Left ventricle myocardium inferior (tissue), 1 donor: ENCODE results near the gene POLR3K. TPM values are rescaled to one million over a fixed set of nuclear protein-coding genes. Genes with fewer than 3 reads are reported as not detected.

Experiments used
- DNase-seq: peaks from one replicate; pipeline ENCODE4 v3.0.0-alpha.2; 2020
- H3K27ac ChIP-seq: fragments of 200-600 bp; replicated peaks from 2 replicates; pipeline ENCODE4 v1.8.0; 2021
- H3K27me3 ChIP-seq: fragments of 200-600 bp; 2 replicates; pipeline ENCODE4 v1.8.0; 2021; ENCODE audit warnings: low read depth
- H3K36me3 ChIP-seq: fragments of 200-600 bp; 2 replicates; pipeline ENCODE4 v1.8.0; 2021
- H3K4me1 ChIP-seq: fragments of 200-600 bp; 2 replicates; pipeline ENCODE4 v1.8.0; 2021
- H3K4me3 ChIP-seq: fragments of 200-600 bp; 2 replicates; pipeline ENCODE4 v1.8.0; 2021; ENCODE audit warnings: mild to moderate bottlenecking, moderate library complexity
- H3K9me3 ChIP-seq: fragments of 200-600 bp; replicated peaks from 2 replicates; pipeline ENCODE4 v1.8.0; 2021
- intact Hi-C: fragments of 100-400 bp; cut with micrococcal nuclease; formaldehyde crosslinking; loops from one replicate; pipeline ENCODE4 v1.11.0; 2022
- total RNA-seq: library from RNA; stranded (reverse); fragmentation: NEBNext Ultra II Directional; extraction: Animal tissue kit (Norgen Biotek cat#: 25700); gene quantifications from one replicate; pipeline ENCODE4 v1.2.1, GENCODE V29; 2021
- TF ChIP-seq, protein P1 (sequence below): fragments of 200-600 bp; IDR thresholded peaks from 2 replicates; pipeline ENCODE4 v1.8.0; 2021; ENCODE audit warnings: antibody characterized with exemption, mild to moderate bottlenecking, borderline replicate concordance
- donor health status: DM: no; HTN: yes; CAD: no; lungs with severe emphysema.

The POLR3K gene
- total RNA-seq, 1 donor from 2014 or later: 11.7 TPM

DNA sequence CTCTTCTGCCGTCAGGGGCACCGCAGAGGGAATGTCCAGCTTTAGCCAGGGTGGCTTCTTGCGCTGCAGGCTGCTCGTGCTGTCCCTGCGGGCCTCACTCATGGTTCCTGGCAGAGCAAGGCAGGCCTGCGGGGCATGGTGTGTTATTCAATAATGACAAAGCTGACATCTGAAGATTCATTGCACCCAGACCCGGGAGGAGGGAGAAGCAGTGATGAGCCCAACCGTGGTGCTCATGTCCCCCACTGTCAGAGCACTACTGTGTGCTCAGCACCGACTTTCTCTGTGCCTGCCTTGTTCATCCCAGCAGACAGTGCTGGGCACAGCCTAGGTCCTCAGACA, 11.5 kb upstream of the POLR3K start:
- H3K4me1 ChIP-seq: peaks cover 53% of the 10 kb centered on the region
- intact Hi-C loops: no loop called here
- H3K9me3 ChIP-seq: no peaks in the 10 kb centered on the region
- H3K27ac ChIP-seq: no peak overlapping the region
- TF ChIP-seq, protein P1, sequence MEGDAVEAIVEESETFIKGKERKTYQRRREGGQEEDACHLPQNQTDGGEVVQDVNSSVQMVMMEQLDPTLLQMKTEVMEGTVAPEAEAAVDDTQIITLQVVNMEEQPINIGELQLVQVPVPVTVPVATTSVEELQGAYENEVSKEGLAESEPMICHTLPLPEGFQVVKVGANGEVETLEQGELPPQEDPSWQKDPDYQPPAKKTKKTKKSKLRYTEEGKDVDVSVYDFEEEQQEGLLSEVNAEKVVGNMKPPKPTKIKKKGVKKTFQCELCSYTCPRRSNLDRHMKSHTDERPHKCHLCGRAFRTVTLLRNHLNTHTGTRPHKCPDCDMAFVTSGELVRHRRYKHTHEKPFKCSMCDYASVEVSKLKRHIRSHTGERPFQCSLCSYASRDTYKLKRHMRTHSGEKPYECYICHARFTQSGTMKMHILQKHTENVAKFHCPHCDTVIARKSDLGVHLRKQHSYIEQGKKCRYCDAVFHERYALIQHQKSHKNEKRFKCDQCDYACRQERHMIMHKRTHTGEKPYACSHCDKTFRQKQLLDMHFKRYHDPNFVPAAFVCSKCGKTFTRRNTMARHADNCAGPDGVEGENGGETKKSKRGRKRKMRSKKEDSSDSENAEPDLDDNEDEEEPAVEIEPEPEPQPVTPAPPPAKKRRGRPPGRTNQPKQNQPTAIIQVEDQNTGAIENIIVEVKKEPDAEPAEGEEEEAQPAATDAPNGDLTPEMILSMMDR: no peak
- peaks cover 49% of the 10 kb centered on the region for H3K36me3 ChIP-seq
- no peak overlapping the region for H3K4me3 ChIP-seq
- no peak for DNase-seq
- no peaks in the 10 kb centered on the region for H3K27me3 ChIP-seq

DNA sequence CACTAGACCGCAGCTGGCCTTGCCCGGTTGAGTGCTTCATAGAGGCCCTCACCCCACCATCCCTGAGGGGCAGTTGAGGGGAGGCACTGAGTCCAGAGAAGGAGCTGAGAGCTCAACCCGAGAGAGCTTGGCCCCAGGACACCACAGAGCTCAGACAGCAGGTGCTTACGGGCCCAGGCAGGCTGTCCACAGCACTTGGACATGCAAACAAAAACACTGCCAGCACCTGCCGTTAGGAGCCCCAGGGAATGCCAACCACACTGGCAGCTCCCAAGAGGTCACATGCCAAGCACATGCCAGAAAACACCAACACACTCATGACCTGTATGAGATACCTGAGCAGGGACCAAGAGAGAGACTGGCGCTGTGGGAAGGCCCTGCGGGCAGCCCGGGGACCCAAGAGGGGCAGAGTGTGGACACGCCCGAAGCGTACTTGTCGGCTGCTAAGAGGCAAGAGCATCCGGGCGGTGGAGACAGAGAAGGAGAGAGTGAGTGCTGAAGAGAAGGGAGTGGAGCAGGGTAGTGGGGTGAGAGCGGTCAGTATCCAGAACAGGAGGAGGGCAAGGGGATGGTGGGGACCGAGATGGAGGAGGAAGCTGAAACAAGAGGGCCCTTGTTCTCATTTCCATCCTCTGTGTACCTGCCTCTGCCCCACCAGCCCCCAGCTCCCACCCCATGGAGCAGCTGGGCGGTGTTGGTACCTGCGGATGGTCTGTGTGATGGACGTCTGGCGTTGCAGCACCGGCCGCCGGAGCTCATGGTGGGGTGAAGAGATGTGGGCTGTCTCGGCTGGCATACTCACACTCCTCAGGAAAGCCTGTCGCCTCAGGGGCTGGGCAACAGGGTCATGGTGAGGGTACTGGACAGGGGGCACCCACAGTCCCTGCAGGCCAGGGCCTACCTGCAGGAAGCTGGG, 10.8 kb upstream of the POLR3K start:
- peaks cover 46% of the 10 kb centered on the region for H3K4me1 ChIP-seq
- no peaks in the 10 kb centered on the region for H3K27me3 ChIP-seq
- H3K4me3 ChIP-seq: no peak overlapping the region
- intact Hi-C loops: no loop called here
- no peak overlapping the region for H3K27ac ChIP-seq
- no peak for DNase-seq
- H3K9me3 ChIP-seq: no peaks in the 10 kb centered on the region
- TF ChIP-seq, protein P1: no peak
- H3K36me3 ChIP-seq: peaks cover 56% of the 10 kb centered on the region

DNA sequence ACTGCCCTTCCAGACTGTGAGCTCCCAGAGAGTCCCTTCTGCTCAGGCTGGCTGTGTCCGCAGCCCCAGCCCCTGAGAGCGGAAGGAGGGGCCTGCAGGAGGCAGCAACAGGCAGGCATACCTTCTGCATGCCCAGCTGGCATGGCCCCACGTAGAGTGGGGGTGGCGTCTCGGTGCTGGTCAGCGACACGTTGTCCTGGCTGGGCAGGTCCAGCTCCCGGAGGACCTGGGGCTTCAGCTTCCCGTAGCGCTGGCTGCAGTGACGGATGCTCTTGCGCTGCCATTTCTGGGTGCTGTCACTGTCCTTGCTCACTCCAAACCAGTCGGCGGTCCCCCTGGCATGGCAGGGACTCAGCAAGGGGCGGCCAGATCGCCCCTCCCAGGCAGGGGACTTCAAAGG, 10.1 kb upstream of the POLR3K start:
- H3K9me3 ChIP-seq: no peaks in the 10 kb centered on the region
- H3K27me3 ChIP-seq: no peaks in the 10 kb centered on the region
- H3K36me3 ChIP-seq: peaks cover 64% of the 10 kb centered on the region
- intact Hi-C loops: no loop called here
- no peak overlapping the region for H3K27ac ChIP-seq
- H3K4me3 ChIP-seq: no peak overlapping the region
- TF ChIP-seq, protein P1: no peak
- peaks cover 39% of the 10 kb centered on the region for H3K4me1 ChIP-seq
- DNase-seq: no peak

DNA sequence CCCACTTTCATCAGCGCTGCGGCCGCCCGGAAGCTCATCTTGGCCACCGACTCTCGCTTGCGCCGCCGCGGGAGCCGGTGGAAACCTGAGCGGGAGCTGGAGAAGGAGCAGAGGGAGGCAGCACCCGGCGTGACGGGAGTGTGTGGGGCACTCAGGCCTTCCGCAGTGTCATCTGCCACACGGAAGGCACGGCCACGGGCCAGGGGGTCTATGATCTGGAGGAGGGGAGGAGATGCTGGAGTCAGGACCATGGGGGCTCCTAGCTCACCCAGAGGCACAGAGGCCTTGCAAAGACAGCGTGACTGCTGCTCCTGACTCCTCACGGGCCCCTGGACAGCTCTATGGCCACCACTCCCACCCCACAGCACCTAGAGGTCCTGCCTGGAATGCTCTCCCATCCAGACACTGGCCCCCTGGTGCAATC, 9.6 kb upstream of the POLR3K start:
- TF ChIP-seq, protein P1: no peak
- H3K9me3 ChIP-seq: no peaks in the 10 kb centered on the region
- peaks cover 68% of the 10 kb centered on the region for H3K36me3 ChIP-seq
- H3K27ac ChIP-seq: no peak overlapping the region
- H3K27me3 ChIP-seq: no peaks in the 10 kb centered on the region
- intact Hi-C loops: no loop called here
- no peak for DNase-seq
- peaks cover 34% of the 10 kb centered on the region for H3K4me1 ChIP-seq
- no peak overlapping the region for H3K4me3 ChIP-seq

DNA sequence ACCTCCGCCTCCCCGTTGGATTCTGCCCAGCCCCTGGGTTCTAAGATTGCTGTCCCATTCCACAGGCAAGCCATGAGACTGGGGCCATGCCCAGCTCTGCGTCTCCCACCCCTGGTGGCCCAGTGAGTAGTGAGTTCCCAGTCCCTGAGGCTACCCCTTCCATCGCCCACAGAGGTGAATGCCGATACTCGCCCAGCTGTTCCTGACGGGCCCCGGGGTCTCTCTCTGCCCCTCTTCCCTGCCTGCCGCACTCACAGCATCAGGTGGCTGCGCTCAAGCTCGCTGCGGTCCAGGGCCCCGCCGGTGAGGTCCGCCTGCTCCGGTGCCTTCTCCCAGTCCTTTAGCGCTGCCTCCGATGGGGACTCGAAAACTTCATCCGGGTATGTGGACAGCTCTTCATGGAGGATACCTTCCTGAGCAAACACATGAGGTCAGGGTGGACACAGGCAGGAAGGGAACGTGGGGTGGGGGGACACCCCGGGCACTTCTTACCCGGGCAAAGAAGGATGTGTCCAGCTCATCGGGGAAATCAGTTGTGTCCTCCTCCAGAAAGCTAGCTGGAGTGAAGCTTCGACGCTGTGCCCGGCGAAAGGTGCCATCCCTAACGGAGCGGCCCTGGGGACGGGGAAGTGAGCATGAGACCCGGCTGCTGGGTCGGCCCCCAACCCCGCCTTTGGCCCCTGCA, 9.0 kb upstream of the POLR3K start:
- TF ChIP-seq, protein P1: no peak
- Histone ChIP-seq H3K27ac (no peak overlapping the region), H3K27me3 (no peaks in the 10 kb centered on the region), H3K36me3 (peaks cover 74% of the 10 kb centered on the region), H3K4me1 (peaks cover 28% of the 10 kb centered on the region), H3K9me3 (no peaks in the 10 kb centered on the region), H3K4me3 (no peak overlapping the region)
- intact Hi-C loops: no loop called here
- DNase-seq: no peak
